ENCODE data around the gene CYP1B1. TPM values are rescaled to one million over a fixed set of nuclear protein-coding genes. Genes with fewer than 3 reads are reported as not detected.
"Not testable (repeated sequence)": the region's sequence is repeated elsewhere in the genome, so short reads cannot be mapped to it uniquely, and the experiment has no call there.

Gene CYP1B1
- total and polyA plus RNA-seq, 2 donors from 2014 or later = 7.7 to 79.2 TPM

DNA sequence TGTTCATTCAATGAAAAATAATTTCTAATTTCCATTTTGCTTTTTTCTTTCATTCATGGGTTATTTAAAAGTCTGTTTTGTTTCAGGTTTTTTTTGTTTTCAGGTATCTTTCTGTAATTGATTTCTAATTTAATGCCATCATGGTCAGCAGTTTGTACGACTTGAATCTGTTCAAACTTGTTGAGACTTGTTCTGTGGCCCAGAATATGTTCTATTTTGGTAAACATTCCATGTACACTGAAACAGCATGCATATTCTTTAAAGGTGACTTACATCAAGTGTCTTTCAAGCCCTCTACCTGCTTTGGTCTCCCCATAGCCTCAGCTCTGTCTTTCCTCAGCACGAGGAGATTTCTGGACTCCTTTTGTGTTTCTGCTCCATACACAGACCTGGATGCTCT, 49.1 kb downstream of the CYP1B1 start:
- no peaks in the 10 kb centered on the region for H3K36me3 ChIP-seq (ENCODE audit: control insufficient read depth in 2 of 3, insufficient read depth in 3 of 3, low read length in 3 of 3)
- FAIRE-seq = no peak
- no peak overlapping the region for H3K27ac ChIP-seq (ENCODE audit: low read depth in 2 of 2, low read length in 2 of 2)
- H3K9ac ChIP-seq (ENCODE audit: low read length in 3 of 3) = no peak overlapping the region
- no peak overlapping the region for H3K4me3 ChIP-seq (ENCODE audit: low read length in 3 of 3)
- DNase-seq = no peak
- intact Hi-C loops (cut with DNase I) = no loop called here
- TF ChIP-seq, protein P1, sequence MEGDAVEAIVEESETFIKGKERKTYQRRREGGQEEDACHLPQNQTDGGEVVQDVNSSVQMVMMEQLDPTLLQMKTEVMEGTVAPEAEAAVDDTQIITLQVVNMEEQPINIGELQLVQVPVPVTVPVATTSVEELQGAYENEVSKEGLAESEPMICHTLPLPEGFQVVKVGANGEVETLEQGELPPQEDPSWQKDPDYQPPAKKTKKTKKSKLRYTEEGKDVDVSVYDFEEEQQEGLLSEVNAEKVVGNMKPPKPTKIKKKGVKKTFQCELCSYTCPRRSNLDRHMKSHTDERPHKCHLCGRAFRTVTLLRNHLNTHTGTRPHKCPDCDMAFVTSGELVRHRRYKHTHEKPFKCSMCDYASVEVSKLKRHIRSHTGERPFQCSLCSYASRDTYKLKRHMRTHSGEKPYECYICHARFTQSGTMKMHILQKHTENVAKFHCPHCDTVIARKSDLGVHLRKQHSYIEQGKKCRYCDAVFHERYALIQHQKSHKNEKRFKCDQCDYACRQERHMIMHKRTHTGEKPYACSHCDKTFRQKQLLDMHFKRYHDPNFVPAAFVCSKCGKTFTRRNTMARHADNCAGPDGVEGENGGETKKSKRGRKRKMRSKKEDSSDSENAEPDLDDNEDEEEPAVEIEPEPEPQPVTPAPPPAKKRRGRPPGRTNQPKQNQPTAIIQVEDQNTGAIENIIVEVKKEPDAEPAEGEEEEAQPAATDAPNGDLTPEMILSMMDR (IDR thresholded peaks at IDR 0.05; ENCODE audit: borderline replicate concordance, extremely low read depth, insufficient read depth) = no peak
- no peaks in the 10 kb centered on the region for H3K4me1 ChIP-seq (ENCODE audit: control insufficient read depth in 2 of 3, insufficient read depth in 2 of 3, low read depth in 1 of 3, low read length in 3 of 3)
- no peaks in the 10 kb centered on the region for H3K27me3 ChIP-seq (ENCODE audit: control insufficient read depth, insufficient read depth, low read length)
- no peaks in the 10 kb centered on the region for H3K9me3 ChIP-seq (ENCODE audit: control insufficient read depth in 2 of 3, insufficient read depth in 1 of 3, low read length in 3 of 3)

GRCh38 chr2:38021589-38021988, 54.4 kb downstream of the CYP1B1 start:
- intact Hi-C loops (cut with DNase I) = no loop called here
- H3K27ac ChIP-seq (ENCODE audit: low read depth in 2 of 2, low read length in 2 of 2) = no peak overlapping the region
- H3K27me3 ChIP-seq (ENCODE audit: control insufficient read depth, insufficient read depth, low read length) = no peaks in the 10 kb centered on the region
- no peaks in the 10 kb centered on the region for H3K36me3 ChIP-seq (ENCODE audit: control insufficient read depth in 2 of 3, insufficient read depth in 3 of 3, low read length in 3 of 3)
- FAIRE-seq (no peak), DNase-seq (no peak)
- H3K9ac ChIP-seq (ENCODE audit: low read length in 3 of 3) = no peak overlapping the region
- H3K9me3 ChIP-seq (ENCODE audit: control insufficient read depth in 2 of 3, insufficient read depth in 1 of 3, low read length in 3 of 3) = no peaks in the 10 kb centered on the region
- H3K4me1 ChIP-seq (ENCODE audit: control insufficient read depth in 2 of 3, insufficient read depth in 2 of 3, low read depth in 1 of 3, low read length in 3 of 3) = no peaks in the 10 kb centered on the region
- no peak overlapping the region for H3K4me3 ChIP-seq (ENCODE audit: low read length in 3 of 3)
- TF ChIP-seq, protein P1 (IDR thresholded peaks at IDR 0.05; ENCODE audit: borderline replicate concordance, extremely low read depth, insufficient read depth) = no peak

DNA sequence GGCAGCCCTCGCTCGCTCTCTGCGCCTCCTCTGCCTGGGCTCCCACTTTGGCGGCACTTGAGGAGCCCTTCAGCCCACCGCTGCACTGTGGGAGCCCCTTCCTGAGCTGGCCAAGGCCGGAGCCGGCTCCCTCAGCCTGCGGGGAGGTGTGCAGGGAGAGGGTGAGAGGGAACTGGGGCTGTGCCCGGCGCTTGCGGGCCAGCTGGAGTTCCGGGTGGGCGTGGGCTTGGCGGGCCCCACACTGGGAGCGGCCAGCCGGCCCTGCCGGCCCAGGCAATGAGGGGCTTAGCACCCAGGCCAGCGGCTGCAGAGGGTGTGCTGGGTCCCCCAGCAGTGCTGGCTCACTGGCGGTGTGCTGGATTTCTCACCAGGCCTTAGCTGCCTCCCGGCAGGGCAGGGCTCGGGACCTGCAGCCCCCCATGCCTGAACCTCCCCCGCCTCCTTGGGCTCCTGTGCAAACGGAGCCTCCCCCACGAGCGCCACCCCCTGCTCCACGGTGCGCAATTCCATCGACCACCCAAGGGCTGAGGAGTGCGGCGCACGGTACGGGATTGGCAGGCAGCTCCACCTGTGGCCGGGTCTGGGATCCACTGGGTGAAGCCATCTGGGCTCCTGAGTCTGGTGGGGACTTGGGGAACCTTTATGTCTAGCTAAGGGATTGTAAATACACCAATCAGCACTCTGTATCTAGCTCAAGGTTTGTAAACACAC, 55.4 kb downstream of the CYP1B1 start:
- H3K27me3 ChIP-seq (ENCODE audit: control insufficient read depth, insufficient read depth, low read length); H3K36me3 ChIP-seq (ENCODE audit: control insufficient read depth in 2 of 3, insufficient read depth in 3 of 3, low read length in 3 of 3); H3K9ac ChIP-seq (ENCODE audit: low read length in 3 of 3); H3K4me1 ChIP-seq (ENCODE audit: control insufficient read depth in 2 of 3, insufficient read depth in 2 of 3, low read depth in 1 of 3, low read length in 3 of 3); H3K4me3 ChIP-seq (ENCODE audit: low read length in 3 of 3); intact Hi-C loops (cut with DNase I); DNase-seq; FAIRE-seq; H3K9me3 ChIP-seq (ENCODE audit: control insufficient read depth in 2 of 3, insufficient read depth in 1 of 3, low read length in 3 of 3); H3K27ac ChIP-seq (ENCODE audit: low read depth in 2 of 2, low read length in 2 of 2): not testable (repeated sequence)

- no peak for FAIRE-seq
- H3K27ac ChIP-seq (ENCODE audit: low read depth in 2 of 2, low read length in 2 of 2) = no peak overlapping the region
- H3K36me3 ChIP-seq (ENCODE audit: control insufficient read depth in 2 of 3, insufficient read depth in 3 of 3, low read length in 3 of 3) = no peaks in the 10 kb centered on the region
- TF ChIP-seq, protein P1 (IDR thresholded peaks at IDR 0.05; ENCODE audit: borderline replicate concordance, extremely low read depth, insufficient read depth) = no peak
- intact Hi-C loops (cut with DNase I) = no loop called here
- no peaks in the 10 kb centered on the region for H3K27me3 ChIP-seq (ENCODE audit: control insufficient read depth, insufficient read depth, low read length)
- no peak overlapping the region for H3K4me3 ChIP-seq (ENCODE audit: low read length in 3 of 3)
- no peak overlapping the region for H3K9ac ChIP-seq (ENCODE audit: low read length in 3 of 3)
- no peaks in the 10 kb centered on the region for H3K9me3 ChIP-seq (ENCODE audit: control insufficient read depth in 2 of 3, insufficient read depth in 1 of 3, low read length in 3 of 3)
- no peaks in the 10 kb centered on the region for H3K4me1 ChIP-seq (ENCODE audit: control insufficient read depth in 2 of 3, insufficient read depth in 2 of 3, low read depth in 1 of 3, low read length in 3 of 3)
- no peak for DNase-seq
Observed at GRCh38 chr2:38017836-38018235, 58.1 kb downstream of the CYP1B1 start.

Other genes with a start within 250 kb of the CYP1B1 start
- 10.5 TPM for gene RMDN2, start 150.9 kb downstream of the CYP1B1 start, total RNA-seq
- gene RMDN2, start 150.9 kb downstream of the CYP1B1 start, polyA plus RNA-seq (ENCODE audit: insufficient read depth, low read depth, low replicate concordance) = 7.9 TPM

Measured in kidney (tissue), 14 donors.